K562 (cell line): ENCODE data around the gene TTC28.

ENCODE experiments used
- CCNT2 ChIP-seq: IDR thresholded peaks from 2 replicates; pipeline ENCODE4 v1.6.1; 2011; ENCODE audit warnings: borderline replicate concordance, low read depth, mild to moderate bottlenecking, moderate library complexity, mixed read lengths, low read length; ENCODE audit not compliant: insufficient read length; ENCODE audit errors: extremely low read depth
- DPF2 ChIP-seq: fragments of 450-650 bp; IDR thresholded peaks from 2 replicates; pipeline ENCODE4 v1.6.1; 2016
- EZH2 ChIP-seq: IDR thresholded peaks from 2 replicates; pipeline ENCODE4 v1.6.1; 2012; ENCODE audit warnings: low read depth, mild to moderate bottlenecking, inconsistent platforms, low read length, borderline replicate concordance
- KLF10 ChIP-seq: fragments of 250-450 bp; sonication (Bioruptor Pico); IDR thresholded peaks from 2 replicates; pipeline ENCODE4 v1.6.1; 2021; ENCODE audit warnings: matching md5 sums
- KLF6 ChIP-seq: fragments of 250-450 bp; sonication (Bioruptor Pico); IDR thresholded peaks from 2 replicates; pipeline ENCODE4 v1.4.0; 2020; ENCODE audit warnings: mild to moderate bottlenecking, moderate library complexity, borderline replicate concordance
- MGA ChIP-seq: fragments of 450-650 bp; IDR thresholded peaks from 2 replicates; pipeline ENCODE4 v1.6.1; 2016; ENCODE audit warnings: mild to moderate bottlenecking, moderate library complexity
- POLR2AphosphoS5 ChIP-seq: IDR thresholded peaks from 2 replicates; pipeline ENCODE4 v1.6.1; 2011; ENCODE audit warnings: mild to moderate bottlenecking, low read depth, low read length, moderate library complexity; ENCODE audit not compliant: control insufficient read depth, insufficient read depth
- RCOR1 ChIP-seq, 2 experiments: IDR thresholded peaks; 2 replicates each; pipeline ENCODE4 v1.6.1; 2012; ENCODE audit warnings: low read depth in 2 of 2, low read length in 2 of 2, borderline replicate concordance in 1 of 2, improper control_type of control experiment in 1 of 2

GRCh38 chr22:28074526-28074925 lies 605.1 kb downstream of the TTC28 start:
- TF ChIP-seq POLR2AphosphoS5, result no peak
- no peak for TF ChIP-seq DPF2
- TF ChIP-seq EZH2, result no peak
- no peak for TF ChIP-seq RCOR1 (IDR thresholded peaks at IDR 0.05; ENCODE audit: borderline replicate concordance in 1 of 2, low read depth in 2 of 2, low read length in 2 of 2)
- no peak for TF ChIP-seq MGA
- no peak for TF ChIP-seq CCNT2
- no peak for TF ChIP-seq KLF6
- no peak for TF ChIP-seq KLF10
